ENCODE results near the gene CDC20.
A peak's percentile ranks its signal among the peaks of the same experiment; 100 is the strongest.
"Not testable (repeated sequence)": the region's sequence is repeated elsewhere in the genome, so short reads cannot be mapped to it uniquely, and the experiment has no call there.

Gene CDC20

GRCh38 chr1:43366179-43366578, 7.4 kb downstream of the CDC20 start:
- TF ChIP-seq CTCF (IDR thresholded peaks at IDR 0.05; ENCODE audit: insufficient read depth, missing control alignments): no peak
- no peak for DNase-seq (ENCODE audit: insufficient read length, low spot score)
- no peak for FAIRE-seq

GRCh38 chr1:43366601-43367025, 7.8 kb downstream of the CDC20 start:
- FAIRE-seq: no peak
- DNase-seq (ENCODE audit: insufficient read length, low spot score): no peak

DNA sequence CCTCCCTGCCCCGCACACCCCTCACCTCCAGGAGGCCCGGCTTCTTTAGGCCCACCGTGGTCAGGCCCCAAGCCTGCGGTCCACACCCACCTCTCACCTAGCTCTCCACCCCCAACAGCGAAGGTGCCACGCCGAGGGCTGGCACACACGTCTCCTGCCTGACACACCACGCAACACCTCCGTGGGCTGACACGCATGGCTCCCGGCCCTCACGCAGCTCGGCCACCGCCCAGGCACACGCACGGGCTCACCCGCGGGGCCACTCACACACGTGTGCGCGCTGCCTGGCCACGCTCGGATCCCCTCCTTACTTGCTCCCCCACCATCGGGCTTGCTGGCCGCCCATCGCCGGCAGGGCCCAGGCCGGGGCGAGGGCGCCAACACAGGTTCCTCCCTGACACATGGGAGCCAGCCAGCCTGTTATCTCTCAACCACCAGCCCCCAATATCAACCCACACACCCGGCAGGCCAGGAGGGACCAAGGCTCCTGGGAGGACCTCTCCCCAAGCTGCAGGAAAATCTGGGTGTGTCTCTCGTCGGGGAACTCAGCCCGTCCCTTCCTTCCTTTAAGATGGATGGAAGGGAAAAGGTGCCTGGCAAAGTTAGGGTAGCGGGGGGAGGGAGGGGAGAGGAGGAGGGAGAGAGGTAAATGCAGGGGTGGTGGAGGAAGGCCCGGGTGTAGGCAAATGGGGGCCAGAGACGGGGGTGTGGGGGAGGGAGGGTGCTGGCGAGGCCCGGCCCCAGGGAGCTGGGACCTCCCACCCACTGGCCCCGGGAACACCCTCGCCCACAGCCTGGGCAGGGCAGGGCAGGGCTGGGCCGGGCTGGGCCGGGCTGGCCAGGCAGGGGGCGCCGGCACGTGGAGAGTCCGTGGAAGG, 8.5 kb downstream of the CDC20 start:
- FAIRE-seq (no peak), DNase-seq (ENCODE audit: insufficient read length, low spot score) (no peak)
- TF ChIP-seq CTCF (IDR thresholded peaks at IDR 0.05; ENCODE audit: insufficient read depth, missing control alignments): no peak

More at GRCh38 chr1:43366601-43367025, 7.8 kb downstream of the CDC20 start:
- TF ChIP-seq CTCF (IDR thresholded peaks at IDR 0.05; ENCODE audit: insufficient read depth, missing control alignments): no peak

- peak; percentile 16 for TF ChIP-seq CTCF (IDR thresholded peaks at IDR 0.05; ENCODE audit: insufficient read depth, missing control alignments)
- DNase-seq (ENCODE audit: insufficient read length, low spot score) (peak; percentile 83), FAIRE-seq (no peak)
Measured at GRCh38 chr1:43367904-43368645, 9.3 kb downstream of the CDC20 start, which contains the start of gene ELOVL1. Gene ELOVL1, minus strand, starts transcription at chr1:43368011. Its CDS starts 2,402 bp downstream, at chr1:43365609.

- DNase-seq (ENCODE audit: insufficient read length, low spot score): no peak
- FAIRE-seq: no peak
- no peak for TF ChIP-seq CTCF (IDR thresholded peaks at IDR 0.05; ENCODE audit: insufficient read depth, missing control alignments)
Measured at GRCh38 chr1:43368646-43369020, 9.9 kb downstream of the CDC20 start.

- FAIRE-seq; DNase-seq (ENCODE audit: insufficient read length, low spot score): not testable (repeated sequence)
Measured at GRCh38 chr1:43369779-43370178, 11.0 kb downstream of the CDC20 start.

DNA sequence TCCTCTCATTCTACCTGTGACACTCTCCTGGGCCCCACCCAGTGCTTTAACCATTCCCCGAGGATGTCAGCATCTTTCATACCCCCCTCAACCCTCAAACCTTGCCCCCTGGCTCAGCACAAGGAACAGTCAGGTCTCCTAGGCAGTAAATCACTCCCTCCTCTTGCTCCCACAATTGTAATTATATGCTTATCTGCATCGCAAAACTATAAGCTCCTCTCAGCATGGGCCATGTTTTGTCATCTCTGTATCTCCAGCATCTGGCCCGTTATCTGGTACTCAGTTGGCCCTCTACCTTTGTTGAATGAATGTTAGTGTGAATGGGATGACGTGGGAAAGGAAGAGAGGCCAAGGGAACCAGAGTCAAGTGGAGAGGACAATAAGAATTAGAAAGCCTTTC, 11.8 kb downstream of the CDC20 start:
- TF ChIP-seq CTCF (IDR thresholded peaks at IDR 0.05; ENCODE audit: insufficient read depth, missing control alignments): no peak
- FAIRE-seq (no peak), DNase-seq (ENCODE audit: insufficient read length, low spot score) (no peak)

Measured in D721Med (cell line).